Measurements from ENCODE around the gene ASTN2. TPM values are rescaled to one million over a fixed set of nuclear protein-coding genes. Genes with fewer than 3 reads are reported as not detected.

The ASTN2 gene
- total RNA-seq, 2 experiments from 2014 or later, result 1.7 to 4.2 TPM

- Histone ChIP-seq H4K20me1 (ENCODE audit: insufficient read depth, low read length) (no peaks in the 10 kb centered on the region), H3K4me3 (ENCODE audit: low read depth, low read length, poor library complexity, severe bottlenecking) (no peak overlapping the region), H3K4me1 (ENCODE audit: insufficient read depth, low read length, poor library complexity, severe bottlenecking) (no peaks in the 10 kb centered on the region), H2AFZ (ENCODE audit: low read length) (no peak overlapping the region), H3K9me3 (ENCODE audit: low read length) (no peaks in the 10 kb centered on the region), H3K27ac (ENCODE audit: low read depth, low read length, poor library complexity, severe bottlenecking) (no peak overlapping the region), H3K79me2 (ENCODE audit: insufficient read depth, low read depth, low read length) (no peaks in the 10 kb centered on the region), H3K36me3 (ENCODE audit: insufficient read depth, low read length) (no peaks in the 10 kb centered on the region), H3K4me2 (ENCODE audit: low read length) (no peak overlapping the region), H3K9me2 (ENCODE audit: insufficient read depth, low read length) (no peaks in the 10 kb centered on the region)
- POLR2A ChIA-PET, result no interaction called here
- no peak for DNase-seq (ENCODE audit: low spot score)
- BruUV-seq (replicated peaks), result no TSS peak
- CTCF ChIA-PET (ENCODE audit: unreplicated experiment), result no interaction called here
- intact Hi-C loops (cut with micrococcal nuclease; ENCODE audit: unreplicated experiment), result no loop called here
- no peak for TF ChIP-seq EZH2phosphoT487 (IDR thresholded peaks at IDR 0.05; ENCODE audit: borderline replicate concordance, low read depth, low read length)
- TF ChIP-seq CTCF (conservative IDR thresholded peaks at IDR 0.05; ENCODE audit: low read length), result no peak
Observed at GRCh38 chr9:116394070-116394469, 1020.8 kb downstream of the ASTN2 start.

GRCh38 chr9:116393198-116393597, 1021.7 kb downstream of the ASTN2 start:
- POLR2A ChIA-PET, result interaction anchor here (0.8 kb wide), 1 partner anchor 9 kb away, joined by 4 read pairs; no protein-coding TSS in a partner anchor
- intact Hi-C loops (cut with micrococcal nuclease; ENCODE audit: unreplicated experiment), result no loop called here
- no peaks in the 10 kb centered on the region for H3K9me3 ChIP-seq (ENCODE audit: low read length)
- no peak for DNase-seq (ENCODE audit: low spot score)
- CTCF ChIA-PET (ENCODE audit: unreplicated experiment), result no interaction called here
- BruUV-seq (replicated peaks), result no TSS peak
- no peaks in the 10 kb centered on the region for H3K36me3 ChIP-seq (ENCODE audit: insufficient read depth, low read length)
- H3K4me1 ChIP-seq (ENCODE audit: insufficient read depth, low read length, poor library complexity, severe bottlenecking), result no peaks in the 10 kb centered on the region
- H3K9me2 ChIP-seq (ENCODE audit: insufficient read depth, low read length), result no peaks in the 10 kb centered on the region
- H4K20me1 ChIP-seq (ENCODE audit: insufficient read depth, low read length), result no peaks in the 10 kb centered on the region
- H2AFZ ChIP-seq (ENCODE audit: low read length), result no peak overlapping the region
- no peak overlapping the region for H3K4me2 ChIP-seq (ENCODE audit: low read length)
- no peaks in the 10 kb centered on the region for H3K79me2 ChIP-seq (ENCODE audit: insufficient read depth, low read depth, low read length)
- no peak overlapping the region for H3K27ac ChIP-seq (ENCODE audit: low read depth, low read length, poor library complexity, severe bottlenecking)
- no peak overlapping the region for H3K4me3 ChIP-seq (ENCODE audit: low read depth, low read length, poor library complexity, severe bottlenecking)
- TF ChIP-seq CTCF (conservative IDR thresholded peaks at IDR 0.05; ENCODE audit: low read length) (no peak), EZH2phosphoT487 (IDR thresholded peaks at IDR 0.05; ENCODE audit: borderline replicate concordance, low read depth, low read length) (no peak)

- Histone ChIP-seq H3K9me3 (ENCODE audit: low read length) (no peaks in the 10 kb centered on the region), H2AFZ (ENCODE audit: low read length) (no peak overlapping the region), H3K4me2 (ENCODE audit: low read length) (no peak overlapping the region), H3K27ac (ENCODE audit: low read depth, low read length, poor library complexity, severe bottlenecking) (no peak overlapping the region), H3K4me1 (ENCODE audit: insufficient read depth, low read length, poor library complexity, severe bottlenecking) (no peaks in the 10 kb centered on the region), H3K79me2 (ENCODE audit: insufficient read depth, low read depth, low read length) (no peaks in the 10 kb centered on the region), H3K4me3 (ENCODE audit: low read depth, low read length, poor library complexity, severe bottlenecking) (no peak overlapping the region), H3K36me3 (ENCODE audit: insufficient read depth, low read length) (no peaks in the 10 kb centered on the region), H3K9me2 (ENCODE audit: insufficient read depth, low read length) (no peaks in the 10 kb centered on the region), H4K20me1 (ENCODE audit: insufficient read depth, low read length) (no peaks in the 10 kb centered on the region)
- DNase-seq (ENCODE audit: low spot score), result no peak
- no TSS peak for BruUV-seq (replicated peaks)
- intact Hi-C loops (cut with micrococcal nuclease; ENCODE audit: unreplicated experiment), result no loop called here
- TF ChIP-seq EZH2phosphoT487 (IDR thresholded peaks at IDR 0.05; ENCODE audit: borderline replicate concordance, low read depth, low read length) (no peak), CTCF (conservative IDR thresholded peaks at IDR 0.05; ENCODE audit: low read length) (no peak)
- POLR2A ChIA-PET, result no interaction called here
- CTCF ChIA-PET (ENCODE audit: unreplicated experiment), result no interaction called here
Observed at GRCh38 chr9:116391306-116391900, 1023.5 kb downstream of the ASTN2 start.
